CD14-positive monocyte (primary cell): ENCODE data around the gene ALDH9A1. TPM values are rescaled to one million over a fixed set of nuclear protein-coding genes. Genes with fewer than 3 reads are reported as not detected.

Experiments used
- DNase-seq, 3 donors: peaks; one replicate each; pipeline ENCODE4 v3.0.0-alpha.2; 2011 to 2022
- H2AFZ ChIP-seq: 2 replicates; pipeline ENCODE4 v1.6.0; 2012; ENCODE audit warnings: mild to moderate bottlenecking, low read depth, low read length, inconsistent platforms; ENCODE audit not compliant: insufficient read depth, poor library complexity, severe bottlenecking
- H3K27ac ChIP-seq, 2 donors: 1 replicate in 1 of 2; 2 replicates in 1 of 2; pipeline ENCODE4 v1.5.1; 2012 to 2013; ENCODE audit warnings: low read length in 2 of 2, control low read depth in 1 of 2, inconsistent platforms in 1 of 2, low read depth in 1 of 2, mild to moderate bottlenecking in 1 of 2
- H3K27me3 ChIP-seq, 2 donors: one replicate each; pipeline versions ENCODE4 v1.6.0 to v1.6.1; 2011 to 2013; ENCODE audit warnings: low read length in 2 of 2; ENCODE audit not compliant: control insufficient read depth in 2 of 2, insufficient read depth in 2 of 2
- H3K36me3 ChIP-seq, 2 donors: replicated peaks in 1 of 2; 1 replicate in 1 of 2; 2 replicates in 1 of 2; pipeline versions ENCODE4 v1.5.1 to v1.6.1; 2012 to 2013; ENCODE audit warnings: low read length in 2 of 2, control low read depth in 1 of 2, inconsistent platforms in 1 of 2, mild to moderate bottlenecking in 1 of 2; ENCODE audit not compliant: insufficient read depth in 2 of 2, control insufficient read depth in 1 of 2
- H3K4me1 ChIP-seq, 2 donors: 1 replicate in 1 of 2; 2 replicates in 1 of 2; pipeline versions ENCODE4 v1.5.1 to v1.6.1; 2012 to 2013; ENCODE audit warnings: low read length in 2 of 2, control low read depth in 1 of 2, inconsistent platforms in 1 of 2, mild to moderate bottlenecking in 1 of 2, moderate library complexity in 1 of 2; ENCODE audit not compliant: insufficient read depth in 2 of 2, control insufficient read depth in 1 of 2
- H3K4me2 ChIP-seq: replicated peaks from 2 replicates; pipeline ENCODE3; 2012; ENCODE audit warnings: low read length, moderate library complexity, mild to moderate bottlenecking; ENCODE audit not compliant: poor library complexity, severe bottlenecking; ENCODE audit errors: extremely low read depth
- H3K4me3 ChIP-seq, 3 experiments: fragments of 200-600 bp in 1 of 3; sonication (generic) in 1 of 3; replicated peaks in 1 of 3; 1 replicate in 2 of 3; 2 replicates in 1 of 3; pipeline ENCODE4 v1.5.1; 2011 to 2013; ENCODE audit warnings: low read length in 3 of 3, mild to moderate bottlenecking in 3 of 3, control low read depth in 2 of 3, low read depth in 2 of 3, inconsistent platforms in 1 of 3, moderate library complexity in 1 of 3
- H3K79me2 ChIP-seq: 2 replicates; pipeline ENCODE4 v1.6.0; 2012; ENCODE audit warnings: mild to moderate bottlenecking, control low read depth, inconsistent platforms, low read length, moderate library complexity; ENCODE audit not compliant: insufficient read depth
- H3K9ac ChIP-seq: 2 replicates; pipeline ENCODE4 v1.6.0; 2017; ENCODE audit warnings: low read length, mild to moderate bottlenecking; ENCODE audit not compliant: insufficient read depth, poor library complexity, severe bottlenecking
- H3K9me3 ChIP-seq, 2 donors: replicated peaks in 1 of 2; 1 replicate in 1 of 2; 2 replicates in 1 of 2; pipeline versions ENCODE4 v1.5.1 to v1.6.1; 2012 to 2013; ENCODE audit warnings: low read length in 2 of 2, control low read depth in 1 of 2; ENCODE audit not compliant: control insufficient read depth in 1 of 2, insufficient read depth in 1 of 2
- H4K20me1 ChIP-seq: 2 replicates; pipeline ENCODE4 v1.6.0; 2012; ENCODE audit warnings: mild to moderate bottlenecking, low read length, control low read depth, moderate library complexity; ENCODE audit not compliant: insufficient read depth
- H3K27ac Mint-ChIP-seq, 7 donors: one replicate each; pipeline ENCODE4 v1.8.0; 2020; ENCODE audit warnings: mild to moderate bottlenecking in 7 of 7, mixed read lengths in 7 of 7, moderate library complexity in 6 of 7, inconsistent platforms in 2 of 7
- H3K27me3 Mint-ChIP-seq, 3 donors: one replicate each; pipeline ENCODE4 v1.8.0; 2021 to 2022; ENCODE audit warnings: low read depth in 3 of 3, mild to moderate bottlenecking in 3 of 3, mixed read lengths in 3 of 3, moderate library complexity in 3 of 3, inconsistent platforms in 1 of 3
- H3K36me3 Mint-ChIP-seq, 2 donors: one replicate each; pipeline ENCODE4 v1.8.0; 2020; ENCODE audit warnings: mixed read lengths in 2 of 2, inconsistent platforms in 1 of 2, mild to moderate bottlenecking in 1 of 2
- H3K4me1 Mint-ChIP-seq: one replicate; pipeline ENCODE4 v1.8.0; 2020; ENCODE audit warnings: mild to moderate bottlenecking, mixed read lengths
- H3K4me3 Mint-ChIP-seq, 2 donors: one replicate each; pipeline ENCODE4 v1.8.0; 2020; ENCODE audit warnings: mild to moderate bottlenecking in 2 of 2, mixed read lengths in 2 of 2, moderate library complexity in 1 of 2
- H3K9me3 Mint-ChIP-seq, 7 donors: one replicate each; pipeline ENCODE4 v1.8.0; 2020 to 2022; ENCODE audit warnings: mixed read lengths in 7 of 7, mild to moderate bottlenecking in 6 of 7, moderate library complexity in 6 of 7, inconsistent platforms in 2 of 7
- CTCF ChIP-seq: fragments of 200-600 bp; IDR thresholded peaks from one replicate; pipeline ENCODE4 v1.8.0; 2022; ENCODE audit warnings: antibody characterized with exemption, mild to moderate bottlenecking
- WGBS: methylation state at CpG from one replicate; pipeline ENCODE4 v1.1.5; 2013; ENCODE audit warnings: missing lambda C conversion rate; ENCODE audit not compliant: insufficient coverage; 5-methylcytosine and 5-hydroxymethylcytosine counted together
- intact Hi-C, 2 donors: fragments of 100-400 bp; cut with micrococcal nuclease; formaldehyde crosslinking; loops; one replicate each; pipeline versions ENCODE4 v1.15.0 to v1.15.1; 2023
- polyA plus RNA-seq, 3 donors: library from polyadenylated mRNA; depleted of rRNA in 1 of 3; unstranded in 2 of 3; stranded (reverse) in 1 of 3; fragments of 300-500 nt in 2 of 3; fragments of >200 nt in 1 of 3; fragmentation: Illumina TruSeq in 2 of 3; gene quantifications; 1 replicate in 2 of 3; 2 replicates in 1 of 3; pipeline ENCODE4 v1.2.3, GENCODE V29; 2012 to 2021

ALDH9A1 gene
- polyA plus RNA-seq, 3 donors, result 23.7 to 60.0 (median 57.7) TPM

- Histone ChIP-seq H3K9me3 (no peaks in the 10 kb centered on the region), H3K4me3 (no peak overlapping the region), H2AFZ (no peak overlapping the region), H3K27me3 (no peaks in the 10 kb centered on the region), H3K9ac (no peak overlapping the region), H3K4me2 (no peak overlapping the region), H3K36me3 (peaks cover 61 to 70% of the 10 kb centered on the region in 2 donors), H3K27ac (no peak overlapping the region), H3K79me2 (peaks cover 27% of the 10 kb centered on the region), H3K4me1 (peaks cover 5 to 15% of the 10 kb centered on the region in 2 donors), H4K20me1 (no peaks in the 10 kb centered on the region)
- no peak for TF ChIP-seq CTCF
- Mint-ChIP-seq H3K27ac (peak overlapping the region in 1 of 7 donors; percentile 38), H3K4me1 (peaks cover 18% of the 10 kb centered on the region), H3K36me3 (peaks cover 60 to 75% of the 10 kb centered on the region in 2 donors), H3K4me3 (no peak overlapping the region), H3K9me3 (peaks cover 0 to 7% (median 0%) of the 10 kb centered on the region in 7 donors), H3K27me3 (no peaks in the 10 kb centered on the region)
- WGBS, result 0% methylated on average over 1 of the region's 2 CpGs
- intact Hi-C loops, result no loop called here
- DNase-seq, result no peak
Measured at GRCh38 chr1:165678509-165678908, 19.9 kb downstream of the ALDH9A1 start.

DNA sequence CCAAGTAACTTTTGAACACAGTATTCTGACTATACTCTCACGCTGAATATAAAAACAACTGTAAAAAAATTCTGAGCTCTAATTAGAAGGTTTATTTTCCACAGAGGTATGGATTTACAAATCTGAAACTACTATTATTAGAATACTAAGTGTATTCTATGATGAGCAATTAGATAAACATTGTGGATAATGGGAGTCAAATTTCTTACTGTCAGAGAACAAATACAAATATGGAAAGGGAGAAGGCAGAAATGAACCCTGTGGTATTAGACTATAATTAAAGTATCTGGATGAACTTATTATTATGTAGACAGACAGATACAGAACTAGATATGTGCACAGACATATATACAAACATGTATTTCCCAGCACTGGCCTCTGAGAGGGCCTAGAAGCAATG, 22.6 kb downstream of the ALDH9A1 start:
- Histone ChIP-seq H3K9me3 (no peaks in the 10 kb centered on the region), H3K27ac (peak overlapping the region in 1 of 2 donors; percentile 15), H4K20me1 (no peaks in the 10 kb centered on the region), H3K27me3 (no peaks in the 10 kb centered on the region), H3K79me2 (peaks cover 22% of the 10 kb centered on the region), H3K4me3 (no peak overlapping the region), H2AFZ (no peak overlapping the region), H3K4me2 (no peak overlapping the region), H3K9ac (no peak overlapping the region), H3K4me1 (peaks cover 14 to 34% of the 10 kb centered on the region in 2 donors), H3K36me3 (peaks cover 34 to 43% of the 10 kb centered on the region in 2 donors)
- intact Hi-C loops, result no loop called here
- Mint-ChIP-seq H3K36me3 (peaks cover 44 to 54% of the 10 kb centered on the region in 2 donors), H3K27ac (peak overlapping the region in 1 of 7 donors; percentile 78), H3K27me3 (no peaks in the 10 kb centered on the region), H3K4me1 (peaks cover 43% of the 10 kb centered on the region), H3K4me3 (no peak overlapping the region), H3K9me3 (peaks cover 0 to 1% (median 0%) of the 10 kb centered on the region in 7 donors)
- no peak for DNase-seq
- WGBS, result no CpG with 5 or more reads among the region's 1 CpG
- no peak for TF ChIP-seq CTCF
